Transverse colon (tissue), 4 donors: ENCODE data around the gene SPATA31D4. TPM values are rescaled to one million over a fixed set of nuclear protein-coding genes. Genes with fewer than 3 reads are reported as not detected.
"Not testable (repeated sequence)": the region's sequence is repeated elsewhere in the genome, so short reads cannot be mapped to it uniquely, and the experiment has no call there.

ENCODE experiments used
- DNase-seq: peaks from one replicate; pipeline ENCODE4 v3.0.0-alpha.2; 2019
- H3K27ac ChIP-seq, 4 donors: fragments of 200-600 bp; sonication (generic); 2 replicates each; pipeline ENCODE4 v1.5.1; 2016 to 2018; ENCODE audit warnings: inconsistent platforms in 4 of 4
- H3K27me3 ChIP-seq: fragments of 200-600 bp; sonication (generic); 2 replicates; pipeline ENCODE4 v1.5.1; 2017; ENCODE audit warnings: inconsistent platforms
- H3K36me3 ChIP-seq, 4 donors: fragments of 200-600 bp; sonication (generic); 2 replicates each; pipeline ENCODE4 v1.5.1; 2017 to 2019; ENCODE audit warnings: inconsistent platforms in 4 of 4
- H3K4me1 ChIP-seq, 4 donors: fragments of 200-600 bp; sonication (generic); 2 replicates each; pipeline ENCODE4 v1.5.1; 2017 to 2020; ENCODE audit warnings: inconsistent platforms in 4 of 4
- H3K4me3 ChIP-seq, 4 donors: fragments of 200-600 bp; sonication (generic); 1 replicate in 1 of 4; 2 replicates in 3 of 4; pipeline versions ENCODE4 v1.5.1 to v1.6.1; 2017 to 2019; ENCODE audit warnings: inconsistent platforms in 4 of 4
- H3K9me3 ChIP-seq, 2 donors: fragments of 200-600 bp; sonication (generic); 2 replicates each; pipeline ENCODE4 v1.5.1; 2017 to 2019; ENCODE audit warnings: inconsistent platforms in 2 of 2
- CTCF ChIP-seq, 5 experiments: fragments of 200-600 bp in 3 of 5; fragments of 450-650 bp in 2 of 5; sonication (generic) in 3 of 5; IDR thresholded peaks; 1 replicate in 2 of 5; 2 replicates in 3 of 5; pipeline ENCODE4 v1.5.1; 2016 to 2017; ENCODE audit warnings: antibody characterized with exemption in 5 of 5, inconsistent platforms in 3 of 5, mild to moderate bottlenecking in 2 of 5, moderate library complexity in 1 of 5
- EP300 ChIP-seq: sonication (generic); formaldehyde crosslinking; IDR thresholded peaks from one replicate; pipeline ENCODE4 v1.6.1; 2017; ENCODE audit warnings: antibody characterized with exemption, low read depth
- POLR2A ChIP-seq: fragments of 450-650 bp; IDR thresholded peaks from one replicate; pipeline ENCODE4 v1.6.1; 2016; ENCODE audit warnings: antibody characterized with exemption, mild to moderate bottlenecking, moderate library complexity
- POLR2AphosphoS5 ChIP-seq, 3 donors: sonication (generic); formaldehyde crosslinking; IDR thresholded peaks; one replicate each; pipeline ENCODE4 v1.6.1; 2016; ENCODE audit warnings: antibody characterized with exemption in 3 of 3
- WGBS, 2 donors: methylation state at CpG; one replicate each; pipeline ENCODE4 v1.1.5; 2018; ENCODE audit warnings: low coverage in 1 of 2; 5-methylcytosine and 5-hydroxymethylcytosine counted together
- in situ Hi-C, 4 donors: fragments of 200-750 bp; cut with MboI; loops; one replicate each; pipeline versions ENCODE4 v1.15.0 to v1.15.1; 2017; ENCODE audit warnings: low sequenced_read_pairs in 3 of 4, low pct_ligation_motif_present in 1 of 4, low pct_unique_long_range_greater_than_20kb in 1 of 4
- intact Hi-C: fragments of 100-400 bp; cut with DNase I; formaldehyde crosslinking; loops from one replicate; pipeline ENCODE4 v1.15.1; 2023; ENCODE audit warnings: low total_unique reads
- total RNA-seq, 4 donors: library from RNA; depleted of rRNA; stranded (reverse); fragments of >200 nt; gene quantifications; one replicate each; pipeline ENCODE4 v1.1.0, GENCODE V29; 2016

The SPATA31D4 gene
- total RNA-seq, result not detected

- H3K9me3 ChIP-seq, H3K27me3 ChIP-seq, in situ Hi-C loops, H3K36me3 ChIP-seq, H3K4me3 ChIP-seq, DNase-seq, H3K27ac ChIP-seq, H3K4me1 ChIP-seq, intact Hi-C loops: not testable (repeated sequence)
- WGBS, 2 donors, result no CpG with 5 or more reads among the region's 3 CpGs
These were observed at the start of gene SPATA31D4 for GRCh38 chr9:81928305-81928704. TSS of gene SPATA31D4 (plus strand) at chr9:81928428. CDS start at chr9:81928514, 86 bp downstream.

GRCh38 chr9:81878530-81878929, 49.7 kb upstream of the SPATA31D4 start:
- DNase-seq, result no peak
- TF ChIP-seq CTCF (IDR thresholded peaks at IDR 0.05) (no peak), POLR2AphosphoS5 (IDR thresholded peaks at IDR 0.05) (no peak), POLR2A (no peak), EP300 (no peak)
- no peak overlapping the region for H3K4me3 ChIP-seq
- H3K27me3 ChIP-seq, result no peaks in the 10 kb centered on the region
- in situ Hi-C loops, result no loop called here
- intact Hi-C loops, result no loop called here
- peak overlapping the region; percentile 57 to 77 (median 74) for H3K27ac ChIP-seq
- WGBS, 2 donors, result 92 to 94% methylated on average over 2 of the region's 2 CpGs
- H3K36me3 ChIP-seq, result no peaks in the 10 kb centered on the region
- peaks cover 0 to 49% (median 22%) of the 10 kb centered on the region in 4 donors for H3K4me1 ChIP-seq
- no peaks in the 10 kb centered on the region for H3K9me3 ChIP-seq

GRCh38 chr9:81879501-81879916, 48.7 kb upstream of the SPATA31D4 start:
- DNase-seq, result peak; percentile 65
- H3K36me3 ChIP-seq, result no peaks in the 10 kb centered on the region
- TF ChIP-seq CTCF (IDR thresholded peaks at IDR 0.05) (no peak), POLR2AphosphoS5 (IDR thresholded peaks at IDR 0.05) (peak in 2 of 3 donors; percentile 14 to 45), EP300 (no peak), POLR2A (no peak)
- in situ Hi-C loops, result no loop called here
- 6 to 12% methylated on average over 2 to 4 of the region's 4 CpGs for WGBS, 2 donors
- peak overlapping the region; percentile 57 to 77 (median 74) for H3K27ac ChIP-seq
- peaks cover 0 to 46% (median 20%) of the 10 kb centered on the region in 4 donors for H3K4me1 ChIP-seq
- no peaks in the 10 kb centered on the region for H3K9me3 ChIP-seq
- intact Hi-C loops, result no loop called here
- H3K4me3 ChIP-seq, result no peak overlapping the region
- no peaks in the 10 kb centered on the region for H3K27me3 ChIP-seq

GRCh38 chr9:81885602-81886001, 42.6 kb upstream of the SPATA31D4 start:
- 55 to 69% methylated on average over 2 of the region's 2 CpGs for WGBS, 2 donors
- H3K4me3 ChIP-seq, result no peak overlapping the region
- H3K27ac ChIP-seq, result no peak overlapping the region
- H3K27me3 ChIP-seq, result no peaks in the 10 kb centered on the region
- in situ Hi-C loops (no loop called here), intact Hi-C loops (no loop called here)
- no peaks in the 10 kb centered on the region for H3K9me3 ChIP-seq
- TF ChIP-seq POLR2AphosphoS5 (IDR thresholded peaks at IDR 0.05) (no peak), EP300 (no peak), POLR2A (no peak), CTCF (IDR thresholded peaks at IDR 0.05) (no peak)
- peaks cover 0 to 6% (median 0%) of the 10 kb centered on the region in 4 donors for H3K4me1 ChIP-seq
- H3K36me3 ChIP-seq, result no peaks in the 10 kb centered on the region
- DNase-seq, result no peak

- WGBS, 2 donors, result 71 to 75% methylated on average over 1 of the region's 1 CpG
- no peaks in the 10 kb centered on the region for H3K27me3 ChIP-seq
- H3K27ac ChIP-seq, result no peak overlapping the region
- peaks cover 0 to 8% (median 0%) of the 10 kb centered on the region in 4 donors for H3K4me1 ChIP-seq
- H3K36me3 ChIP-seq, result no peaks in the 10 kb centered on the region
- H3K4me3 ChIP-seq, result no peak overlapping the region
- in situ Hi-C loops (no loop called here), intact Hi-C loops (no loop called here)
- H3K9me3 ChIP-seq, result no peaks in the 10 kb centered on the region
- TF ChIP-seq EP300 (no peak), CTCF (IDR thresholded peaks at IDR 0.05) (no peak), POLR2AphosphoS5 (IDR thresholded peaks at IDR 0.05) (no peak), POLR2A (no peak)
- no peak for DNase-seq
These were observed 41.6 kb upstream of the SPATA31D4 start for GRCh38 chr9:81886665-81887064.
